HG03378 (cell line): ENCODE results near the gene SLC7A6OS.

Experiments
- ATAC-seq: cut with Tn5 transposase; IDR thresholded peaks from one replicate; pipeline ENCODE4 v1.9.1; 2021; ENCODE audit warnings: mild to moderate bottlenecking, moderate library complexity; ENCODE audit not compliant: unreplicated experiment

SLC7A6OS gene

GRCh38 chr16:68345351-68345810 lies 34.6 kb upstream of the SLC7A6OS start:
- ATAC-seq, result no peak

- ATAC-seq, result no peak
Observed at GRCh38 chr16:68344252-68344651, 33.5 kb upstream of the SLC7A6OS start.

GRCh38 chr16:68343137-68343536 lies 32.4 kb upstream of the SLC7A6OS start:
- ATAC-seq, result no peak

GRCh38 chr16:68342620-68343019 lies 31.9 kb upstream of the SLC7A6OS start:
- no peak for ATAC-seq

- no peak for ATAC-seq
Observed at GRCh38 chr16:68339214-68339613, 28.5 kb upstream of the SLC7A6OS start.

- ATAC-seq, result no peak
Observed at GRCh38 chr16:68338326-68339119, 27.8 kb upstream of the SLC7A6OS start.

GRCh38 chr16:68335175-68335574 lies 24.4 kb upstream of the SLC7A6OS start:
- no peak for ATAC-seq

GRCh38 chr16:68332411-68333121 lies 21.8 kb upstream of the SLC7A6OS start:
- no peak for ATAC-seq

GRCh38 chr16:68331879-68332410 lies 21.2 kb upstream of the SLC7A6OS start:
- no peak for ATAC-seq

- no peak for ATAC-seq
Observed at GRCh38 chr16:68328860-68329390, 18.2 kb upstream of the SLC7A6OS start.

GRCh38 chr16:68328151-68328859 lies 17.6 kb upstream of the SLC7A6OS start:
- peak; percentile 73 for ATAC-seq

GRCh38 chr16:68324780-68325357 lies 14.1 kb upstream of the SLC7A6OS start:
- no peak for ATAC-seq

- ATAC-seq, result no peak
Observed at GRCh38 chr16:68324336-68324735, 13.6 kb upstream of the SLC7A6OS start.

- peak; percentile 58 for ATAC-seq
Observed at GRCh38 chr16:68319185-68319908, 8.6 kb upstream of the SLC7A6OS start.

- ATAC-seq, result no peak
Observed at GRCh38 chr16:68313116-68313515, 2.4 kb upstream of the SLC7A6OS start.

GRCh38 chr16:68310437-68310773 lies 341 bp downstream of the SLC7A6OS start:
- ATAC-seq, result peak; percentile 36

GRCh38 chr16:68309799-68310198 lies 947 bp downstream of the SLC7A6OS start:
- no peak for ATAC-seq

- no peak for ATAC-seq
Observed at GRCh38 chr16:68306633-68307032, 4.1 kb downstream of the SLC7A6OS start.

GRCh38 chr16:68300734-68301459 lies 9.8 kb downstream of the SLC7A6OS start:
- ATAC-seq, result no peak
